RWPE2 (cell line): ENCODE data around the gene RCBTB1.

Experiments used
- ATAC-seq: fragments of 200-7000 bp; cut with Tn5 transposase; 3 replicates; pipeline ENCODE4 v1.9.1; 2021; ENCODE audit warnings: low read depth
- DNase-seq: peaks from one replicate; pipeline ENCODE4 v3.0.0-alpha.2; 2020; ENCODE audit warnings: low spot score
- H3K27ac ChIP-seq: fragments of 450-650 bp; 2 replicates; pipeline ENCODE4 v1.5.1; 2017; ENCODE audit warnings: mild to moderate bottlenecking; ENCODE audit not compliant: poor library complexity, severe bottlenecking
- H3K27me3 ChIP-seq: fragments of 250-450 bp; sonication (Bioruptor Pico); 2 replicates; pipeline ENCODE4 v1.5.1; 2021; ENCODE audit warnings: mild to moderate bottlenecking, moderate library complexity; ENCODE audit not compliant: insufficient read depth, poor library complexity, severe bottlenecking
- H3K36me3 ChIP-seq: fragments of 250-450 bp; sonication (Bioruptor Pico); 2 replicates; pipeline ENCODE4 v1.5.1; 2020; ENCODE audit warnings: low read depth, mild to moderate bottlenecking, moderate library complexity
- H3K4me1 ChIP-seq: fragments of 250-450 bp; sonication (Bioruptor Pico); 2 replicates; pipeline ENCODE4 v1.5.1; 2021; ENCODE audit warnings: mild to moderate bottlenecking, moderate library complexity; ENCODE audit not compliant: insufficient read depth, poor library complexity, severe bottlenecking
- H3K4me3 ChIP-seq: fragments of 250-450 bp; sonication (Bioruptor Pico); 2 replicates; pipeline ENCODE4 v1.5.1; 2021; ENCODE audit warnings: mild to moderate bottlenecking, moderate library complexity; ENCODE audit not compliant: severe bottlenecking
- H3K9me3 ChIP-seq: fragments of 250-450 bp; sonication (Bioruptor Pico); 2 replicates; pipeline ENCODE4 v1.5.1; 2021; ENCODE audit warnings: mild to moderate bottlenecking, moderate library complexity; ENCODE audit not compliant: severe bottlenecking
- TF ChIP-seq, protein P1 (sequence below): fragments of 450-650 bp; IDR thresholded peaks from one replicate; pipeline ENCODE4 v1.5.1; 2017; ENCODE audit warnings: mild to moderate bottlenecking, moderate library complexity; ENCODE audit not compliant: poor library complexity, severe bottlenecking

RCBTB1 gene

GRCh38 chr13:49629196-49629938 lies 44.0 kb upstream of the RCBTB1 start:
- Histone ChIP-seq H3K4me1 (no peaks in the 10 kb centered on the region), H3K27ac (no peak overlapping the region), H3K27me3 (no peaks in the 10 kb centered on the region), H3K36me3 (no peaks in the 10 kb centered on the region), H3K9me3 (no peaks in the 10 kb centered on the region), H3K4me3 (no peak overlapping the region)
- TF ChIP-seq, protein P1, sequence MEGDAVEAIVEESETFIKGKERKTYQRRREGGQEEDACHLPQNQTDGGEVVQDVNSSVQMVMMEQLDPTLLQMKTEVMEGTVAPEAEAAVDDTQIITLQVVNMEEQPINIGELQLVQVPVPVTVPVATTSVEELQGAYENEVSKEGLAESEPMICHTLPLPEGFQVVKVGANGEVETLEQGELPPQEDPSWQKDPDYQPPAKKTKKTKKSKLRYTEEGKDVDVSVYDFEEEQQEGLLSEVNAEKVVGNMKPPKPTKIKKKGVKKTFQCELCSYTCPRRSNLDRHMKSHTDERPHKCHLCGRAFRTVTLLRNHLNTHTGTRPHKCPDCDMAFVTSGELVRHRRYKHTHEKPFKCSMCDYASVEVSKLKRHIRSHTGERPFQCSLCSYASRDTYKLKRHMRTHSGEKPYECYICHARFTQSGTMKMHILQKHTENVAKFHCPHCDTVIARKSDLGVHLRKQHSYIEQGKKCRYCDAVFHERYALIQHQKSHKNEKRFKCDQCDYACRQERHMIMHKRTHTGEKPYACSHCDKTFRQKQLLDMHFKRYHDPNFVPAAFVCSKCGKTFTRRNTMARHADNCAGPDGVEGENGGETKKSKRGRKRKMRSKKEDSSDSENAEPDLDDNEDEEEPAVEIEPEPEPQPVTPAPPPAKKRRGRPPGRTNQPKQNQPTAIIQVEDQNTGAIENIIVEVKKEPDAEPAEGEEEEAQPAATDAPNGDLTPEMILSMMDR = no peak
- ATAC-seq (no peak), DNase-seq (no peak)

GRCh38 chr13:49627831-49628652 lies 42.7 kb upstream of the RCBTB1 start, which contains the start of gene ARL11:
ARL11 (plus strand) TSS chr13:49628507; CDS start chr13:49630448, 1,941 bp downstream.
- H3K4me1 ChIP-seq = no peaks in the 10 kb centered on the region
- TF ChIP-seq, protein P1 = no peak
- H3K27me3 ChIP-seq = no peaks in the 10 kb centered on the region
- no peak within 1 kb of the TSS for H3K27ac ChIP-seq
- peak; percentile 56; the same call in 2 of the 3 replicates for ATAC-seq
- no peak for DNase-seq
- H3K9me3 ChIP-seq = no peaks in the 10 kb centered on the region
- no peak within 1 kb of the TSS for H3K4me3 ChIP-seq
- no peaks in the 10 kb centered on the region for H3K36me3 ChIP-seq

- TF ChIP-seq, protein P1 = no peak
- no peak for ATAC-seq
- no peak overlapping the region for H3K27ac ChIP-seq
- no peak overlapping the region for H3K4me3 ChIP-seq
- H3K27me3 ChIP-seq = no peaks in the 10 kb centered on the region
- H3K4me1 ChIP-seq = no peaks in the 10 kb centered on the region
- no peak for DNase-seq
- no peaks in the 10 kb centered on the region for H3K36me3 ChIP-seq
- no peaks in the 10 kb centered on the region for H3K9me3 ChIP-seq
These were observed 40.2 kb upstream of the RCBTB1 start for GRCh38 chr13:49625392-49626079.

DNA sequence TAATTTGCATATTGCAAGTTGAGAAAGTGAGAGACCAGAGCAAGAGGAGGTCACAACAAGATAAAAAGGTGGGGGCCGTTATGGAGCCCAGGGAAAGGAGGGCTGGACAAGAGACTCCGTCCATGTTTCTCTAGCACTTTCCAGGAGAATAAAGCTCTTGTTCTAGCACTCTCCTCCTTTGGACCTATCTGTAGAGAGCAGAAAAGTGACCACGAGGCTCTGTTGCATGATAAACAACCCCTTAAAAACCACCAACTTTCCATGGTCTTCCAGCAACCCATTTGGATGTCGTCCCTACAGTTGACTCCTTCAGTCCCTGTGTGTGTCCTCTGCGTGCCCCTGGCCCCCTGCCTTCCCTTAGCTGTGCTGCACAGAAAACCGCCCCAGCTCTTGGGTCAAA lies 38.9 kb upstream of the RCBTB1 start:
- Histone ChIP-seq H3K9me3 (no peaks in the 10 kb centered on the region), H3K4me3 (no peak overlapping the region), H3K4me1 (no peaks in the 10 kb centered on the region), H3K27me3 (no peaks in the 10 kb centered on the region), H3K27ac (no peak overlapping the region), H3K36me3 (no peaks in the 10 kb centered on the region)
- TF ChIP-seq, protein P1 = no peak
- no peak for DNase-seq
- ATAC-seq = no peak
